ENCODE data around the gene TIMM8B.

GRCh38 chr11:112129656-112130055, 43.1 kb upstream of the TIMM8B start:
- no peak for TF ChIP-seq GLIS3 (CRISPR knock-in tag; IDR thresholded peaks at IDR 0.05)
- TF ChIP-seq SNAI2 (CRISPR knock-in tag; IDR thresholded peaks at IDR 0.05) = no peak
- no peak for TF ChIP-seq OSR1 (CRISPR knock-in tag; IDR thresholded peaks at IDR 0.05)
- TF ChIP-seq, protein P1, sequence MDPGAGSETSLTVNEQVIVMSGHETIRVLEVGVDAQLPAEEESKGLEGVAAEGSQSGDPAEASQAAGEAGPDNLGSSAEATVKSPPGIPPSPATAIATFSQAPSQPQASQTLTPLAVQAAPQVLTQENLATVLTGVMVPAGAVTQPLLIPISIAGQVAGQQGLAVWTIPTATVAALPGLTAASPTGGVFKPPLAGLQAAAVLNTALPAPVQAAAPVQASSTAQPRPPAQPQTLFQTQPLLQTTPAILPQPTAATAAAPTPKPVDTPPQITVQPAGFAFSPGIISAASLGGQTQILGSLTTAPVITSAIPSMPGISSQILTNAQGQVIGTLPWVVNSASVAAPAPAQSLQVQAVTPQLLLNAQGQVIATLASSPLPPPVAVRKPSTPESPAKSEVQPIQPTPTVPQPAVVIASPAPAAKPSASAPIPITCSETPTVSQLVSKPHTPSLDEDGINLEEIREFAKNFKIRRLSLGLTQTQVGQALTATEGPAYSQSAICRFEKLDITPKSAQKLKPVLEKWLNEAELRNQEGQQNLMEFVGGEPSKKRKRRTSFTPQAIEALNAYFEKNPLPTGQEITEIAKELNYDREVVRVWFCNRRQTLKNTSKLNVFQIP (CRISPR knock-in tag; IDR thresholded peaks at IDR 0.05; ENCODE audit: borderline replicate concordance, low read depth) = no peak
- TF ChIP-seq BACH2 (CRISPR knock-in tag; IDR thresholded peaks at IDR 0.05; ENCODE audit: borderline replicate concordance) = no peak
- no peak for TF ChIP-seq TCF4 (CRISPR knock-in tag; IDR thresholded peaks at IDR 0.05; ENCODE audit: borderline replicate concordance)

Measured in SK-N-SH treated with all-trans-retinoic acid at 6 μM for 48 hours (cell line).